NB4 (cell line): ENCODE measurements around the gene SPC25.

Experiments
- MAX ChIP-seq: IDR thresholded peaks from 2 replicates; pipeline ENCODE4 v1.6.1; 2011; ENCODE audit warnings: low read depth, low read length
- POLR2A ChIP-seq: IDR thresholded peaks from 2 replicates; pipeline ENCODE4 v1.6.1; 2011; ENCODE audit warnings: mild to moderate bottlenecking; ENCODE audit not compliant: insufficient read length; ENCODE audit errors: extremely low read depth
- TF ChIP-seq, protein P1 (sequence below): IDR thresholded peaks from one replicate; pipeline ENCODE4 v1.5.1; 2012; ENCODE audit warnings: low read depth, low read length

DNA sequence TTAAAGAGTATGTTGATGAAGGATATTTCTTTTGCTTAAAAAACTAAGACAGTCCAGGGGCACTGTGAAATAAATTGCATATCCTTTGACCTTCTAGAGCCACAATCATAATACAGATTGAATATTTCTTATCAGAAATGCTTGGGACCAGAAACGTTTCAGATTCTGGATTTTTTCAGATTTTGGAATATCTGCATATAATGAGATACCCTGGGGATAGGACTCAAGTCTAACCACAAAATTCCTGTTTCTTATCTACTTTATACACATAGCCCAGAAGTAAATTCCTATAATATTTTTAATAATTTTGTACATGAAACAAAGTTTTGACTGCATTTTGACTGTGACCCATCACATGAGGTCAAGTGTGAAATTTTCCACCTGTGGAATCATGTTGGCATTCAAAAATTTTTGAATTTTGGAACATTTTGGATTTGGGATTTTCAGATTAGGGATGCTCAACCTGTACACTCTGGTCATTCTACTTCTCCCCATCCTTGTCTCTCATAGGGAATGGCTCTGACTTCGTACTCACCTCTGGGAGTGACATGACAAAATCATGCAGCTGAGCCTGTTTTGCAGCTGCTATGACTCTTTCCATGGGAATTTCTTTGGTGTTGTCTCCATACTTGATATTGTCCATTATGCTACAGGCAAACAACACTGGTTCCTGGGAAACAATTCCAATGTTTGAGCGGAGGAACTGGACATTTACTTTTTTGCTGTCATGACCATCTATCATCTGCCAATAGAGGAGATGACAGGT, 36.6 kb upstream of the SPC25 start:
- TF ChIP-seq, protein P1, sequence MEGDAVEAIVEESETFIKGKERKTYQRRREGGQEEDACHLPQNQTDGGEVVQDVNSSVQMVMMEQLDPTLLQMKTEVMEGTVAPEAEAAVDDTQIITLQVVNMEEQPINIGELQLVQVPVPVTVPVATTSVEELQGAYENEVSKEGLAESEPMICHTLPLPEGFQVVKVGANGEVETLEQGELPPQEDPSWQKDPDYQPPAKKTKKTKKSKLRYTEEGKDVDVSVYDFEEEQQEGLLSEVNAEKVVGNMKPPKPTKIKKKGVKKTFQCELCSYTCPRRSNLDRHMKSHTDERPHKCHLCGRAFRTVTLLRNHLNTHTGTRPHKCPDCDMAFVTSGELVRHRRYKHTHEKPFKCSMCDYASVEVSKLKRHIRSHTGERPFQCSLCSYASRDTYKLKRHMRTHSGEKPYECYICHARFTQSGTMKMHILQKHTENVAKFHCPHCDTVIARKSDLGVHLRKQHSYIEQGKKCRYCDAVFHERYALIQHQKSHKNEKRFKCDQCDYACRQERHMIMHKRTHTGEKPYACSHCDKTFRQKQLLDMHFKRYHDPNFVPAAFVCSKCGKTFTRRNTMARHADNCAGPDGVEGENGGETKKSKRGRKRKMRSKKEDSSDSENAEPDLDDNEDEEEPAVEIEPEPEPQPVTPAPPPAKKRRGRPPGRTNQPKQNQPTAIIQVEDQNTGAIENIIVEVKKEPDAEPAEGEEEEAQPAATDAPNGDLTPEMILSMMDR = no peak
- TF ChIP-seq POLR2A = no peak
- TF ChIP-seq MAX = no peak
